K562 (cell line): Measurements from ENCODE around the gene ZP3.
"Not testable (repeated sequence)": the region's sequence is repeated elsewhere in the genome, so short reads cannot be mapped to it uniquely, and the experiment has no call there.

Experiments
- EP300 ChIP-seq: IDR thresholded peaks from 2 replicates; pipeline ENCODE4 v1.6.1; 2012; ENCODE audit warnings: low read length, improper control_type of control experiment
- EZH2 ChIP-seq: IDR thresholded peaks from 2 replicates; pipeline ENCODE4 v1.6.1; 2012; ENCODE audit warnings: low read depth, mild to moderate bottlenecking, inconsistent platforms, low read length, borderline replicate concordance
- FOXM1 ChIP-seq, 2 experiments: fragments of 450-650 bp in 1 of 2; sonication (generic) in 1 of 2; formaldehyde crosslinking in 1 of 2; IDR thresholded peaks; 2 replicates each; pipeline versions ENCODE4 v1.6.1 to v1.9.0; 2017 to 2022; ENCODE audit warnings: low read depth in 2 of 2, mild to moderate bottlenecking in 2 of 2, missing genetic modification reagents in 1 of 2, moderate library complexity in 1 of 2
- GABPB1 ChIP-seq: sonication (generic); formaldehyde crosslinking; IDR thresholded peaks from 2 replicates; pipeline ENCODE4 v1.8.0; 2022; ENCODE audit warnings: mild to moderate bottlenecking, missing genetic modification reagents
- HDAC6 ChIP-seq: IDR thresholded peaks from 2 replicates; pipeline ENCODE4 v1.6.1; 2012; ENCODE audit warnings: low read depth, mild to moderate bottlenecking, control low read depth, inconsistent platforms, low read length, moderate library complexity
- PHF20 ChIP-seq: fragments of 450-650 bp; IDR thresholded peaks from 2 replicates; pipeline ENCODE4 v1.6.1; 2018; ENCODE audit not compliant: partially characterized antibody
- RBM14 ChIP-seq: fragments of 200-400 bp; formaldehyde crosslinking; IDR thresholded peaks from 2 replicates; pipeline ENCODE4 v1.6.1; 2018; ENCODE audit warnings: low read depth, mild to moderate bottlenecking, low read length, moderate library complexity, borderline replicate concordance; ENCODE audit not compliant: insufficient read depth
- SREBF1 ChIP-seq: fragments of 150-350 bp; IDR thresholded peaks from 2 replicates; pipeline ENCODE4 v1.6.1; 2014; ENCODE audit warnings: antibody characterized with exemption, low read depth, low read length, borderline replicate concordance
- TF ChIP-seq, protein P1 (sequence below): fragments of 450-650 bp; formaldehyde crosslinking; IDR thresholded peaks from 2 replicates; pipeline ENCODE4 v1.4.0; 2022; ENCODE audit warnings: missing genetic modification characterization

GRCh38 chr7:76473097-76473496 lies 48.3 kb downstream of the ZP3 start:
- TF ChIP-seq, protein P1, sequence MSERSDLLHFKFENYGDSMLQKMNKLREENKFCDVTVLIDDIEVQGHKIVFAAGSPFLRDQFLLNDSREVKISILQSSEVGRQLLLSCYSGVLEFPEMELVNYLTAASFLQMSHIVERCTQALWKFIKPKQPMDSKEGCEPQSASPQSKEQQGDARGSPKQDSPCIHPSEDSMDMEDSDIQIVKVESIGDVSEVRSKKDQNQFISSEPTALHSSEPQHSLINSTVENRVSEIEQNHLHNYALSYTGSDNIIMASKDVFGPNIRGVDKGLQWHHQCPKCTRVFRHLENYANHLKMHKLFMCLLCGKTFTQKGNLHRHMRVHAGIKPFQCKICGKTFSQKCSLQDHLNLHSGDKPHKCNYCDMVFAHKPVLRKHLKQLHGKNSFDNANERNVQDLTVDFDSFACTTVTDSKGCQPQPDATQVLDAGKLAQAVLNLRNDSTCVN (CRISPR knock-in tag), result not testable (repeated sequence)
- not testable (repeated sequence) for TF ChIP-seq PHF20; EP300; GABPB1 (CRISPR knock-in tag); EZH2; FOXM1 (IDR thresholded peaks at IDR 0.05; ENCODE audit: low read depth); FOXM1 (CRISPR knock-in tag; IDR thresholded peaks at IDR 0.05; ENCODE audit: low read depth); HDAC6; SREBF1; RBM14
